HepG2 (cell line): ENCODE results near the gene MCRIP2. TPM values are rescaled to one million over a fixed set of nuclear protein-coding genes. Genes with fewer than 3 reads are reported as not detected.

Source experiments
- CENPX ChIP-seq: sonication (generic); formaldehyde crosslinking; IDR thresholded peaks from 2 replicates; pipeline ENCODE4 v1.9.0; 2021; ENCODE audit warnings: mild to moderate bottlenecking, missing genetic modification reagents, moderate library complexity
- EED ChIP-seq: sonication (generic); formaldehyde crosslinking; IDR thresholded peaks from 2 replicates; pipeline ENCODE4 v1.5.0; 2020; ENCODE audit warnings: mild to moderate bottlenecking, missing genetic modification reagents
- ELF4 ChIP-seq: sonication (generic); formaldehyde crosslinking; IDR thresholded peaks from 2 replicates; pipeline ENCODE4 v1.5.0; 2020; ENCODE audit warnings: missing genetic modification reagents, mild to moderate bottlenecking, moderate library complexity, borderline replicate concordance
- GATAD2A ChIP-seq: IDR thresholded peaks from 2 replicates; pipeline ENCODE4 v1.6.1; 2016
- GRHL1 ChIP-seq: sonication (generic); formaldehyde crosslinking; conservative IDR thresholded peaks from 2 replicates; pipeline ENCODE4 v1.8.0; 2022; ENCODE audit warnings: missing genetic modification reagents
- PCBP1 ChIP-seq: fragments of 200-400 bp; formaldehyde crosslinking; IDR thresholded peaks from 2 replicates; pipeline ENCODE4 v1.6.1; 2017; ENCODE audit warnings: mild to moderate bottlenecking, low read depth, low read length, borderline replicate concordance
- RBM22 ChIP-seq: fragments of 200-400 bp; formaldehyde crosslinking; optimal IDR thresholded peaks from 2 replicates; pipeline ENCODE3; 2017; ENCODE audit warnings: mild to moderate bottlenecking, low read length, moderate library complexity
- ZBED4 ChIP-seq: sonication (generic); formaldehyde crosslinking; IDR thresholded peaks from 2 replicates; pipeline ENCODE4 v1.4.0; 2020; ENCODE audit warnings: missing genetic modification reagents, borderline replicate concordance
- ZBTB7B ChIP-seq: sonication (generic); formaldehyde crosslinking; IDR thresholded peaks from 2 replicates; pipeline ENCODE4 v1.4.0; 2020; ENCODE audit warnings: missing genetic modification reagents
- ZEB1 ChIP-seq: IDR thresholded peaks from 2 replicates; pipeline ENCODE4 v1.6.1; 2012; ENCODE audit warnings: mild to moderate bottlenecking, low read depth, inconsistent platforms; ENCODE audit not compliant: insufficient replicate concordance
- ZMAT5 ChIP-seq: sonication (generic); formaldehyde crosslinking; IDR thresholded peaks from 2 replicates; pipeline ENCODE4 v1.5.0; 2020; ENCODE audit warnings: mild to moderate bottlenecking, low read depth, missing genetic modification reagents, borderline replicate concordance
- ZNF124 ChIP-seq: sonication (generic); formaldehyde crosslinking; IDR thresholded peaks from 2 replicates; pipeline ENCODE4 v1.4.0; 2020; ENCODE audit warnings: missing genetic modification reagents
- ZNF205 ChIP-seq: IDR thresholded peaks from 2 replicates; pipeline ENCODE4 v1.6.1; 2018; ENCODE audit warnings: missing biosample characterization, missing genetic modification reagents
- ZNF354B ChIP-seq: sonication (generic); formaldehyde crosslinking; IDR thresholded peaks from 2 replicates; pipeline ENCODE4 v1.8.0; 2022; ENCODE audit warnings: mild to moderate bottlenecking, missing genetic modification reagents
- ZNF468 ChIP-seq: sonication (generic); formaldehyde crosslinking; IDR thresholded peaks from 2 replicates; pipeline ENCODE4 v1.8.0; 2022; ENCODE audit warnings: mild to moderate bottlenecking, moderate library complexity, missing genetic modification reagents
- ZNF512B ChIP-seq: sonication (generic); formaldehyde crosslinking; IDR thresholded peaks from 2 replicates; pipeline ENCODE4 v1.5.1; 2020; ENCODE audit warnings: missing genetic modification reagents, mild to moderate bottlenecking, borderline replicate concordance
- ZNF567 ChIP-seq: sonication (generic); formaldehyde crosslinking; IDR thresholded peaks from 2 replicates; pipeline ENCODE4 v1.8.1; 2023; ENCODE audit warnings: mild to moderate bottlenecking, missing genetic modification reagents, borderline replicate concordance
- polyA plus RNA-seq, 8 experiments: library from polyadenylated mRNA; depleted of rRNA in 3 of 8; stranded (reverse) in 7 of 8; unstranded in 1 of 8; fragments of >200 nt; fragmentation: Illumina TruSeq in 4 of 8; extraction: Trizol in 4 of 8; gene quantifications; 2 replicates each; pipeline versions ENCODE4 v1.2.1 to v1.2.3, GENCODE V29; 2011 to 2016; ENCODE audit warnings: low read depth in 4 of 8, missing spikeins in 1 of 8, mixed read lengths in 1 of 8; ENCODE audit not compliant: insufficient read depth in 1 of 8
- total RNA-seq, 5 experiments: library from RNA; depleted of rRNA; stranded (reverse); fragments of >200 nt; fragmentation: Illumina TruSeq; extraction: Trizol; gene quantifications; 2 replicates each; pipeline ENCODE4 v1.2.3, GENCODE V29; 2016; ENCODE audit warnings: low read depth in 1 of 5

MCRIP2 gene
- total and polyA plus RNA-seq, 2 of the 13 experiments (the other 11 are each of a cell fraction or from before 2014, with no cell fraction given), result 39.6 to 76.7 TPM

GRCh38 chr16:680967-681745, 39.5 kb downstream of the MCRIP2 start (continued):
- TF ChIP-seq ZNF124 (CRISPR knock-in tag) (no peak), GRHL1 (no peak), ZBTB7B (CRISPR knock-in tag) (no peak), CENPX (CRISPR knock-in tag) (no peak), ZNF205 (CRISPR knock-in tag) (no peak), ZEB1 (no peak), ZNF468 (no peak), ZNF354B (CRISPR knock-in tag) (no peak), EED (CRISPR knock-in tag) (no peak), ELF4 (CRISPR knock-in tag) (no peak), RBM22 (no peak), ZMAT5 (CRISPR knock-in tag) (no peak), ZNF567 (no peak), PCBP1 (no peak), ZBED4 (CRISPR knock-in tag) (peak; percentile 97), ZNF512B (CRISPR knock-in tag) (no peak), GATAD2A (CRISPR knock-in tag) (0 out of 2 replicates have a peak, but pooled peaks have one; percentile 12)
